Measurements from ENCODE around the gene GNB1L. TPM values are rescaled to one million over a fixed set of nuclear protein-coding genes. Genes with fewer than 3 reads are reported as not detected.

The GNB1L gene
- polyA plus RNA-seq, 1 donor, result 4.4 TPM

DNA sequence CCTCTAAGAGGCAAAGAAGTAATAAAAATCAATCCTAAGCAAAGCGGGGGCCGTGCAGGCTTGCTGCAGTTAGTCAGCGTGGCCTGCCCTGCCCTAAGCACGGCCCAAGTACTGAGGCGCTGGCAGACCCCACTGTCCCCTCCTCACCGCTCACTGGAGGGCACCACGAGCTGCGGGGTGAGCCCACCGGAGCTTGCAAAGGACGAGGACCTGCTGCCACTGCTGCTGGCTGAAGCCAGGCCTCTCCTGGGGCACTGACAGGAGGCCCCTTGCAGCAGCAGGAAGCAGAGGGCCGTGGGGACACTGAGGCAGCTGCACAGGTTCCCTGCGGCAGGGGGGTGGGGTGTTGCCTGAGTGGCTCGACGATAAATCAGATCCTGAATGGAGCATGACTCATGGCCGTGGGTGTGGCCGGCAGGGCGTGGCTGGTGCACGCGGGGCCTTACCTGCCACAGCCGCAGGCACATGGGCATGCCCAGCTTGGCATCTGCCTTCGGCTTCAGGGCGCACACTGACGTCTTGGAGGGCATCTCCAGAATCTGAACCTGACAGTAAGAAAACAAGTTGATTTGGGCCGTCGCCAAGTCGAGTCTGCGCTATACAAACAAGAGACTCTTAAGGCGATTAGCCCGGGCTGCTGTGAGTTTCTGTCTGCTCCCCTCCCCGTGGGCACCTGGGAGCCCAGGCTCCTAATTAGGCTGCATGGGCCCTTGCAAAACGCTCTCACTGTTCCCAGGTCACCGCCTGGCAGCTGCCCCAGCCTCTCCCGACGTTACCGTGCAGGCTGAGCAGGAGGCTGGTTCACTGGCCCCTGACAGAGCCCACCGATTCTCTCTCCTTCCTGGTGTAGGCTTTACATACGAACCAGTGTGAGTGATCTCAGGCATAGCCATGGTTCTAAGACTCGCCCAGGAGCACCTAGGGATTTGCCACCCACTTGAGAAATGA lies 48.2 kb downstream of the GNB1L start:
- Histone ChIP-seq H3K27ac (ENCODE audit: low read length) (no peak overlapping the region), H3K4me1 (ENCODE audit: control insufficient read depth, insufficient read depth, low read length) (no peaks in the 10 kb centered on the region), H3K4me3 (ENCODE audit: low read length) (no peak overlapping the region), H3K27me3 (ENCODE audit: control insufficient read depth, insufficient read depth, low read length) (no peaks in the 10 kb centered on the region), H3K36me3 (ENCODE audit: control insufficient read depth, insufficient read depth, low read length) (no peaks in the 10 kb centered on the region), H3K9me3 (ENCODE audit: control insufficient read depth, low read depth, low read length) (no peaks in the 10 kb centered on the region)
- WGBS (ENCODE audit: insufficient coverage, low lambda C conversion rate), result no CpG with 5 or more reads among the region's 38 CpGs
- peak; percentile 28 to 60 for DNase-seq

- no peak for DNase-seq
- no peak overlapping the region for H3K27ac ChIP-seq (ENCODE audit: low read length)
- no peaks in the 10 kb centered on the region for H3K27me3 ChIP-seq (ENCODE audit: control insufficient read depth, insufficient read depth, low read length)
- H3K4me1 ChIP-seq (ENCODE audit: control insufficient read depth, insufficient read depth, low read length), result no peaks in the 10 kb centered on the region
- no peak overlapping the region for H3K4me3 ChIP-seq (ENCODE audit: low read length)
- WGBS (ENCODE audit: insufficient coverage, low lambda C conversion rate), result no CpG with 5 or more reads among the region's 8 CpGs
- no peaks in the 10 kb centered on the region for H3K36me3 ChIP-seq (ENCODE audit: control insufficient read depth, insufficient read depth, low read length)
- no peaks in the 10 kb centered on the region for H3K9me3 ChIP-seq (ENCODE audit: control insufficient read depth, low read depth, low read length)
Observed at GRCh38 chr22:19805821-19806212, 48.9 kb downstream of the GNB1L start.

- Histone ChIP-seq H3K36me3 (ENCODE audit: control insufficient read depth, insufficient read depth, low read length) (no peaks in the 10 kb centered on the region), H3K9me3 (ENCODE audit: control insufficient read depth, low read depth, low read length) (no peaks in the 10 kb centered on the region), H3K4me1 (ENCODE audit: control insufficient read depth, insufficient read depth, low read length) (no peaks in the 10 kb centered on the region), H3K27me3 (ENCODE audit: control insufficient read depth, insufficient read depth, low read length) (no peaks in the 10 kb centered on the region), H3K4me3 (ENCODE audit: low read length) (no peak overlapping the region), H3K27ac (ENCODE audit: low read length) (no peak overlapping the region)
- DNase-seq, result no peak
- no CpG with 5 or more reads among the region's 8 CpGs for WGBS (ENCODE audit: insufficient coverage, low lambda C conversion rate)
Observed at GRCh38 chr22:19803736-19804267, 50.9 kb downstream of the GNB1L start.

DNA sequence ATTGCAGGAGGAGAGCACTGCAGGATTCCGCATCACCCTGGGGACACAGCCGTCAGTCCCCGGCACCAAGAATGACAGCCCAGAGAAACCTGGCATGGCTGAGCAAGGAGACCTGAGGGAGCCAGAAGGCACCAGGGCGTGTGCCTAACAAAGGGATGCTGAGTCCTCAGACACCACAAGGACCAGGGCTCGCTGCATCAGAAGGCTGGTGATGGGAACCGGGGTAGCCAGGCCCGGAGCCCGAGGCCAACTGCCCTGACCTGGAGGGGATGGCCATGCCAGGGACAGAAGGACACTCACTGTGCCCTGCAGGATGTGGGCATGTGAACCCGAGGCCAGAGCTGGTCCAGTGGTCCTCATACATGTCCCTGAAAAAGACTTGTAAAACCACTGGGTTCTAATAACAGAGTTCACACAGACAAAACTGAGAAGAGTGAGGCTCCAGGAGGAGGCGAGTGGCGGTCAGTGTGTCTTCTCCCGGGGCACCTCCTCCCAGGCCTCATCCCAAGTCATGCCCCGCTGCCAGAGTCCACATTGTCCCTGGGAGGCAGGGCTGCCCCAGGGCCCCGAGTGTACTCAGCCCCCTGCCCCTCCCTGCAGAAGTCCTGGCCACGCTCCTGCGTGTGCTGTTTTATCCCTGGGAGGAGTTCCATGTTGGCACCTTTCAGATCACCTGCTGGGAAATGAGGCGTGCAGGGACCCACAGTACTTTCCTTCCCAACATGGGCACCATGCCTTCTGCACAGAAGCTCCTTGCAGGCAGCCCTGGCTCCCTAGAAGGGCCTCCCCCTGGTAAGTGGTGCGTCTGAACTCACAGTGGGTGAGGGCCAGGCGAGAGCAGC lies 51.6 kb downstream of the GNB1L start:
- Histone ChIP-seq H3K4me1 (ENCODE audit: control insufficient read depth, insufficient read depth, low read length) (no peaks in the 10 kb centered on the region), H3K4me3 (ENCODE audit: low read length) (no peak overlapping the region), H3K9me3 (ENCODE audit: control insufficient read depth, low read depth, low read length) (no peaks in the 10 kb centered on the region), H3K27ac (ENCODE audit: low read length) (no peak overlapping the region), H3K27me3 (ENCODE audit: control insufficient read depth, insufficient read depth, low read length) (no peaks in the 10 kb centered on the region), H3K36me3 (ENCODE audit: control insufficient read depth, insufficient read depth, low read length) (no peaks in the 10 kb centered on the region)
- DNase-seq, result no peak
- WGBS (ENCODE audit: insufficient coverage, low lambda C conversion rate), result no CpG with 5 or more reads among the region's 19 CpGs

DNA sequence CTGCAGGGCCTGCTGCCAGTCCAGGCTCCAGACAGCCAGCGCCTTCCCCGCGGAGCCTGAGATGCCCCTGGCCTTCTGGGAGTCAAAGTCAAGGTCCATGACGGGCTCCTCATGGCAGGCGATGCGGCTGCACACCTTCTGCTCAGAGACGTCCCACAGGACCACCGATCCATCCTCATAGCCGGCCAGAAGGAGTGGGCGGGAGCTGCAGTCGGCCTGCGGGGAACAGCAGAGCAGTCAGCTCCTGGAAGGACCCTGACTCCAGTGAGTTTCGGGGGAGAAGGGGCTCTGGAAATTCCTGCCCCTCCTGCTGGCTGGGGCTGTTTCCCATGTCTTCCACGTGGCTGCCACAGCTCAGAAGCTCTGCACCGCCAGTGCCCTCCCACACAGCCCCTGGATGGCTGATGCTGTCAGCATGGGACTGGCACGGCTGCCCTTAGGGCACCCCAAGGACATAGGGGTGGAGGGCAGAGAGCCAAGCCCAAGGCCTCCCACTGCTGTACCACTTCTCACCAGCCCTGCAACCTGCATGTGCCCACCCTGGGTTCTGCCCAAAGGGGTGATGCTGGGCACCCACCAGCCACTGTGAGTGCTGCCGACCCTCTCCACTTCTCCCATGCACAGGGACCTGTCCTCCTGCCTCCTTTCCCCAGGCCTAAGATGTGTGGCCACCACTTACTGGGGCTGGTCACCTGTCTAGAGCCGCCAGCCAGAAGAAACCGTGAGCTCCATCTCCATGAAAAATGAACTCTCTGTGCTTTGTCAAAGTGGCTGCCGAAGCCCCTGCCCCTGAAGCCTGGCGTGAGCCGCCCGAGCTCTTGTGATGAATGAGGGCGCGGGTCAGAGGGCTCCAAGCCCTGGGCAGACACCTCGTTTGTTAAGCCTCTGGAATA lies 52.4 kb downstream of the GNB1L start:
- Histone ChIP-seq H3K27me3 (ENCODE audit: control insufficient read depth, insufficient read depth, low read length) (no peaks in the 10 kb centered on the region), H3K9me3 (ENCODE audit: control insufficient read depth, low read depth, low read length) (no peaks in the 10 kb centered on the region), H3K36me3 (ENCODE audit: control insufficient read depth, insufficient read depth, low read length) (no peaks in the 10 kb centered on the region), H3K27ac (ENCODE audit: low read length) (no peak overlapping the region), H3K4me3 (ENCODE audit: low read length) (no peak overlapping the region), H3K4me1 (ENCODE audit: control insufficient read depth, insufficient read depth, low read length) (no peaks in the 10 kb centered on the region)
- no CpG with 5 or more reads among the region's 26 CpGs for WGBS (ENCODE audit: insufficient coverage, low lambda C conversion rate)
- no peak for DNase-seq

DNA sequence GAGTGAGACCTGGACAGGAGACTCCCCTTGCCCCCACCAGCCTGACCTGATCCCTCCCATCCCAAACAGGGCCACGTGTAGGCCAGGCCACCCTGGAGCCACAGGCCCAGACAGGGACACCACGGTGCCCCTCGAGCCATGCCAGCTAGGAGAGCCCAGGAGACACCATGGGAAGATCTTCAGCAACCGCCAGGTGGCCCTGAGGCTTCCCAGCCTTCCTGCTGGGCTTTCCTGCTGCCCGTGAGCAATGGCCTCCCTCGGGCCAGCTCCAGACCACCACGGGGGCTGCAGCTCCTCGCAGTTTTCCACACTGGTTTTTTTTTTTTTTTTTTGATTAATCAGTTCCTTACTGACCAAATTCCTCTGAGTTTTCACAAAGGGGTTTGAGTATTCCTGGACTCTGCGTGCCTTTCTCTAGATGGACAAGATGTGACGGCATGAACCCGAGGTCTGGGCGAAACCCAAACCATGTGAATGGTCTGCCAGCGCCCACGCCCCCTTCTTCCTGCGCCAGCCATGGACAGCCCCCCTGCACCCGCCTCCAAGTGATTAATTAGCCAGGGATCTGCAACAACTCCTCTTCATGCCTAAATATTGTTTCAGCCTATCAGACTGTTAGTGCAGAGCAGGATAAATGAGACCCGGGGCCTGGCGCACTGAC lies 53.2 kb downstream of the GNB1L start:
- Histone ChIP-seq H3K9me3 (ENCODE audit: control insufficient read depth, low read depth, low read length) (no peaks in the 10 kb centered on the region), H3K4me3 (ENCODE audit: low read length) (no peak overlapping the region), H3K27ac (ENCODE audit: low read length) (no peak overlapping the region), H3K27me3 (ENCODE audit: control insufficient read depth, insufficient read depth, low read length) (no peaks in the 10 kb centered on the region), H3K4me1 (ENCODE audit: control insufficient read depth, insufficient read depth, low read length) (no peaks in the 10 kb centered on the region), H3K36me3 (ENCODE audit: control insufficient read depth, insufficient read depth, low read length) (no peaks in the 10 kb centered on the region)
- DNase-seq, result no peak
- WGBS (ENCODE audit: insufficient coverage, low lambda C conversion rate), result no CpG with 5 or more reads among the region's 18 CpGs

DNA sequence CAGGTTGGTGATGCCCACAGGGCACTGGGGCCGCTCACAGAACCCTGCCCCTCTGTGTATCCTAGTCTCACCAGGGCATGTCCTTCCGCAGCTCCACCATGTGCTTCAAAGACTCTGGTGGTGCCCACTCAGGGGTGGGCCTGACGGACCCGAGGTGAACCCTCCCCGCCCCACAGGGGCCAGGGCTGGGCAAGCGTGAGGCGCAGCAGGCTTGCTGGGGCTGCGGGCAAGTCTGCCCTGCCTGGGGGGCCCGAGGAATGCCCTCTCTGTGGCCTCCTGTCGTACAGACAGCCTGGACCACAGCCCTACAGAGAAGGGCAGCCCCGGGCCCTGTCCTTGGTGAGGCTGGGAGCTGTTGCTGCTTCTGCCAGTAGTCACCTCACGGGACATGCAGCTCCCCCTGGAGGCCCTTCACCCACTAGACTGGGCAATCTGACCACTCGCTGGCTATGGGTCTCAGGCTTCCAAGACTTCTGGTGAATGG lies 53.9 kb downstream of the GNB1L start:
- DNase-seq, result no peak
- Histone ChIP-seq H3K27ac (ENCODE audit: low read length) (no peak overlapping the region), H3K4me3 (ENCODE audit: low read length) (no peak overlapping the region), H3K36me3 (ENCODE audit: control insufficient read depth, insufficient read depth, low read length) (no peaks in the 10 kb centered on the region), H3K9me3 (ENCODE audit: control insufficient read depth, low read depth, low read length) (no peaks in the 10 kb centered on the region), H3K4me1 (ENCODE audit: control insufficient read depth, insufficient read depth, low read length) (no peaks in the 10 kb centered on the region), H3K27me3 (ENCODE audit: control insufficient read depth, insufficient read depth, low read length) (no peaks in the 10 kb centered on the region)
- no CpG with 5 or more reads among the region's 13 CpGs for WGBS (ENCODE audit: insufficient coverage, low lambda C conversion rate)

DNA sequence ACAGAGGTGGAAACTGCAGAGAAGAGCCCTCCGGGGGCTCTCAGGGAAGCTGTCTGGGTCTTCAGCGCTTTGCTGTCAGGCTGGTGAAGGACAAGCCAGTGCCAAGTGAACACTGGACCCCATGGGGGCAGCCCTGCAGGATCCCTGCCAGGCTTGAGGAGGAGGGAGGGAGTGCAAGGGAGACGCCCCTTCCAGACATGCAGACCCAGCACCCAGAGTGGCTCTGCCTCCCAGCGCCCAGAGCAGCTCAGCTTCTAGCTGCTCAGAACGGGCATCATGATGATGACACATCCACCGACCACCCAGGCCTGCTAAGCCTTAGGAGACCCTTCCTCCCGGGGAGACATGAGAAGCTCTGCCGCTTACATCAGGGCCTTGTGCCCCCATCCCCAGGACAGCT lies 54.4 kb downstream of the GNB1L start:
- WGBS (ENCODE audit: insufficient coverage, low lambda C conversion rate), result no CpG with 5 or more reads among the region's 8 CpGs
- H3K27ac ChIP-seq (ENCODE audit: low read length), result no peak overlapping the region
- H3K27me3 ChIP-seq (ENCODE audit: control insufficient read depth, insufficient read depth, low read length), result no peaks in the 10 kb centered on the region
- H3K36me3 ChIP-seq (ENCODE audit: control insufficient read depth, insufficient read depth, low read length), result no peaks in the 10 kb centered on the region
- no peak for DNase-seq
- no peaks in the 10 kb centered on the region for H3K9me3 ChIP-seq (ENCODE audit: control insufficient read depth, low read depth, low read length)
- no peaks in the 10 kb centered on the region for H3K4me1 ChIP-seq (ENCODE audit: control insufficient read depth, insufficient read depth, low read length)
- H3K4me3 ChIP-seq (ENCODE audit: low read length), result no peak overlapping the region

DNA sequence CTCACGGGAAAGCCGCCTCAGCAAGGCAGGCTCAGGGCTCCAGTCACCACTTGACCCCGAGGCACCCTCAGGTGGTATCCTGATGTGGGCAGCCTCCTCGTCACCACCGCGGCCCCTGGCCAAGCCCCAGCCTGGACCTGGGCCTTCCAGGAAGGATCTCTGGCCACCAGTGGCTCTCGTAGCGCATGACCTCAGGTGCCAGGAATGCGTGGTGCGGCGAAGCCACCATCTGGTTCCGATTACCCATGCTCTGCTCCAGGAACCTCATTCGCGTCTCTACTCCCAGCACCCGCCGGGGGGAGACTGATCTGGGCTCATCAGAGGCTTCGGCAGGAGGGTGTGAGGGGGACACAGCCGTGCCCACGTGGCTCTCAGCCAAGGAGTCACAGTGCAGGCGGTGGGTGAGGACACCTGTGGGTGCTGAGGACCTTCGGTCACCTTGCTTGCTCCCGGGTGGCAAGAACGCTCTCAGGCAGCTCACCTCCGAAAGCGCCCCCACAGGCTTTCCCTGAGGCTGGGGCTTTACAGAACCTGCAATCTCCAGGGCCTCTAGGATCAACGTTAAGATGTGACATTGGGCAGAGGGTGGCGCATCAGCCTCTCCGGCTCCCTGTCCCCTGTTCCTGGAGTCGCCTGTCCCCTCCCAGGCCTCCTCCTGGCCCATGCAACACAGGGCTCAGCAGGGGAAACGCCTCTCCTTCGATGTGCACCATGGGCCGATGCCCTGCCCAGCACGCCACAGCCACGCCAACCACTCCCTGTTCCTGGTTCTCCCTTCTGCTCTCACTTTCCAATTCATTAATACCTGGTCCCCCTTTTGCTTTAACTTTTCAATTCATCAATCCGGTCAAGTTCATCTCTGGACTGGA lies 55.1 kb downstream of the GNB1L start:
- WGBS (ENCODE audit: insufficient coverage, low lambda C conversion rate), result 87% methylated on average over 3 of the region's 35 CpGs
- DNase-seq, result no peak
- no peaks in the 10 kb centered on the region for H3K4me1 ChIP-seq (ENCODE audit: control insufficient read depth, insufficient read depth, low read length)
- no peaks in the 10 kb centered on the region for H3K27me3 ChIP-seq (ENCODE audit: control insufficient read depth, insufficient read depth, low read length)
- H3K4me3 ChIP-seq (ENCODE audit: low read length), result no peak overlapping the region
- no peak overlapping the region for H3K27ac ChIP-seq (ENCODE audit: low read length)
- H3K36me3 ChIP-seq (ENCODE audit: control insufficient read depth, insufficient read depth, low read length), result no peaks in the 10 kb centered on the region
- no peaks in the 10 kb centered on the region for H3K9me3 ChIP-seq (ENCODE audit: control insufficient read depth, low read depth, low read length)
